ENCODE results near the gene MIEF1.
"Not testable (repeated sequence)": the region's sequence is repeated elsewhere in the genome, so short reads cannot be mapped to it uniquely, and the experiment has no call there.

Gene MIEF1

GRCh38 chr22:39490966-39491680 is 11.0 kb upstream of the MIEF1 start:
- no peak for DNase-seq

GRCh38 chr22:39491696-39492095 is 10.4 kb upstream of the MIEF1 start:
- DNase-seq: no peak

GRCh38 chr22:39492186-39492585 is 9.9 kb upstream of the MIEF1 start:
- no peak for DNase-seq

- no peak for DNase-seq
Observed at GRCh38 chr22:39493759-39494158, 8.3 kb upstream of the MIEF1 start.

- DNase-seq: no peak
Observed at GRCh38 chr22:39494471-39495120, 7.5 kb upstream of the MIEF1 start.

GRCh38 chr22:39496131-39496838 is 5.8 kb upstream of the MIEF1 start:
- peak; percentile 53 for DNase-seq

GRCh38 chr22:39497429-39497828 is 4.7 kb upstream of the MIEF1 start:
- no peak for DNase-seq

GRCh38 chr22:39498368-39498767 is 3.7 kb upstream of the MIEF1 start:
- DNase-seq: no peak

- DNase-seq: no peak
Observed at GRCh38 chr22:39498802-39499201, 3.3 kb upstream of the MIEF1 start.

GRCh38 chr22:39500101-39500500 is 2.0 kb upstream of the MIEF1 start:
- no peak for DNase-seq

- DNase-seq: no peak
Observed at GRCh38 chr22:39501644-39502108, 414 bp upstream of the MIEF1 start.

- DNase-seq: no peak
Observed at GRCh38 chr22:39502789-39503409, 809 bp downstream of the MIEF1 start.

GRCh38 chr22:39503630-39504029 is 1.5 kb downstream of the MIEF1 start:
- no peak for DNase-seq

- no peak for DNase-seq
Observed at GRCh38 chr22:39504071-39504470, 2.0 kb downstream of the MIEF1 start.

GRCh38 chr22:39507021-39507420 is 4.9 kb downstream of the MIEF1 start:
- DNase-seq: not testable (repeated sequence)

GRCh38 chr22:39508393-39508792 is 6.3 kb downstream of the MIEF1 start:
- DNase-seq: no peak

GRCh38 chr22:39510529-39511149 is 8.5 kb downstream of the MIEF1 start:
- no peak for DNase-seq

GRCh38 chr22:39511226-39511625 is 9.1 kb downstream of the MIEF1 start:
- no peak for DNase-seq

GRCh38 chr22:39512026-39512425 is 9.9 kb downstream of the MIEF1 start:
- no peak for DNase-seq

GRCh38 chr22:39513791-39514190 is 11.7 kb downstream of the MIEF1 start:
- no peak for DNase-seq

- DNase-seq: no peak
Observed at GRCh38 chr22:39514373-39514973, 12.4 kb downstream of the MIEF1 start.

- no peak for DNase-seq
Observed at GRCh38 chr22:39515266-39516050, 13.4 kb downstream of the MIEF1 start.
